Caco-2 (cell line): Measurements from ENCODE around the gene SUN2. TPM values are rescaled to one million over a fixed set of nuclear protein-coding genes. Genes with fewer than 3 reads are reported as not detected.

Experiments
- BruUV-seq: library from RNA; stranded (reverse); fragments of 400-500 nt; replicated peaks from 2 replicates; lab custom pipeline; 2021; lab: Mats Ljungman, UMichigan
- CTCF ChIA-PET: fragments of 300-600 bp; sonication (Branson Sonifier 250); formaldehyde crosslinking; loops from one replicate; lab custom pipeline; 2022; ENCODE audit warnings: antibody characterized with exemption; lab: Charles Lee
- POLR2A ChIA-PET: fragments of 300-600 bp; sonication (Branson Sonifier 250); formaldehyde crosslinking; loops from one replicate; lab custom pipeline; 2022; ENCODE audit warnings: antibody characterized with exemption; lab: Charles Lee
- DNase-seq, 2 experiments: peaks; one replicate each; pipeline versions ENCODE4 v3.0.0 to v3.0.0-alpha.2; 2020 to 2022
- H3K27me3 ChIP-seq: replicated peaks from 2 replicates; pipeline ENCODE4 v1.6.0; 2011; ENCODE audit warnings: low read length; ENCODE audit not compliant: control insufficient read depth, insufficient read depth
- H3K36me3 ChIP-seq: 2 replicates; pipeline ENCODE4 v1.5.1; 2011; ENCODE audit warnings: low read length; ENCODE audit not compliant: control insufficient read depth, insufficient read depth
- H3K4me1 ChIP-seq: fragments of 250-450 bp; sonication (Bioruptor Pico); 2 replicates; pipeline ENCODE4 v1.5.1; 2020; ENCODE audit warnings: mild to moderate bottlenecking
- H3K4me3 ChIP-seq: 2 replicates; pipeline ENCODE4 v1.5.1; 2011; ENCODE audit warnings: low read depth, mild to moderate bottlenecking, control low read depth, low read length
- H3K9me3 ChIP-seq: fragments of 250-450 bp; sonication (Bioruptor Pico); 2 replicates; pipeline ENCODE4 v1.5.1; 2020; ENCODE audit warnings: mild to moderate bottlenecking, moderate library complexity
- H3K27ac Mint-ChIP-seq: one replicate; pipeline ENCODE4 v1.8.0; 2022; ENCODE audit warnings: mixed read lengths; ENCODE audit not compliant: unreplicated experiment
- H3K27me3 Mint-ChIP-seq: one replicate; pipeline ENCODE4 v1.8.0; 2022; ENCODE audit warnings: mixed read lengths; ENCODE audit not compliant: insufficient read depth, unreplicated experiment
- H3K36me3 Mint-ChIP-seq: one replicate; pipeline ENCODE4 v1.8.0; 2022; ENCODE audit warnings: mild to moderate bottlenecking, mixed read lengths; ENCODE audit not compliant: insufficient read depth, unreplicated experiment
- H3K4me1 Mint-ChIP-seq: one replicate; pipeline ENCODE4 v1.8.0; 2022; ENCODE audit warnings: low read depth, mixed read lengths; ENCODE audit not compliant: unreplicated experiment
- H3K4me3 Mint-ChIP-seq: one replicate; pipeline ENCODE4 v1.8.0; 2022; ENCODE audit warnings: mild to moderate bottlenecking, moderate library complexity, mixed read lengths; ENCODE audit not compliant: unreplicated experiment
- H3K9me3 Mint-ChIP-seq: one replicate; pipeline ENCODE4 v1.8.0; 2022; ENCODE audit warnings: mixed read lengths; ENCODE audit not compliant: unreplicated experiment
- CTCF ChIP-seq, 2 experiments: fragments of 200-600 bp in 1 of 2; IDR thresholded peaks; 1 replicate in 1 of 2; 2 replicates in 1 of 2; pipeline versions ENCODE4 v1.5.1 to v1.8.0; 2011 to 2022; ENCODE audit warnings: antibody characterized with exemption in 1 of 2, control low read depth in 1 of 2, inconsistent platforms in 1 of 2, low read depth in 1 of 2, low read length in 1 of 2, mild to moderate bottlenecking in 1 of 2, moderate library complexity in 1 of 2; ENCODE audit not compliant: insufficient read depth in 1 of 2, severe bottlenecking in 1 of 2, unreplicated experiment in 1 of 2
- intact Hi-C: fragments of 100-400 bp; cut with micrococcal nuclease; formaldehyde crosslinking; loops from one replicate; pipeline ENCODE4 v1.10.0; 2022; ENCODE audit not compliant: unreplicated experiment
- total RNA-seq: library from RNA; stranded (reverse); gene quantifications from 2 replicates; pipeline ENCODE4 v1.2.3, GENCODE V29; 2022

Gene SUN2
- total RNA-seq, 1 experiment from 2014 or later, result 67.8 TPM

- Histone ChIP-seq H3K27me3 (no peaks in the 10 kb centered on the region), H3K36me3 (peaks cover 6% of the 10 kb centered on the region; the same call in 1 of the 2 replicates), H3K9me3 (no peaks in the 10 kb centered on the region), H3K4me3 (peak overlapping the region; percentile 3; the same call in 1 of the 2 replicates), H3K4me1 (peaks cover 59% of the 10 kb centered on the region)
- Mint-ChIP-seq H3K36me3 (peaks cover 86% of the 10 kb centered on the region), H3K9me3 (no peaks in the 10 kb centered on the region), H3K4me3 (peak overlapping the region; percentile 87), H3K27ac (peak overlapping the region; percentile 100), H3K4me1 (peaks cover 37% of the 10 kb centered on the region), H3K27me3 (no peaks in the 10 kb centered on the region)
- DNase-seq, result peak; percentile 67 to 78
- intact Hi-C loops, result no loop called here
- CTCF ChIA-PET, result interaction anchor here (1.1 to 1.5 kb wide), 2 partner anchors 15 to 28 kb away, joined by 4 to 7 read pairs; partner anchors contain the start of gene TOMM22
- TF ChIP-seq CTCF (IDR thresholded peaks at IDR 0.05; ENCODE audit: insufficient read depth in 1 of 2, low read depth in 1 of 2, low read length in 1 of 2, severe bottlenecking in 1 of 2, unreplicated experiment in 1 of 2), result no peak
- POLR2A ChIA-PET, result interaction anchor here (0.7 to 1.9 kb wide), 3 partner anchors 9 to 182 kb away, joined by 5 to 17 read pairs (median 14); partner anchors contain the start of genes GTPBP1 and TOMM22
- no TSS peak for BruUV-seq
These were observed 59.0 kb downstream of the SUN2 start for GRCh38 chr22:38696606-38697424.

- no peak for TF ChIP-seq CTCF (IDR thresholded peaks at IDR 0.05; ENCODE audit: insufficient read depth in 1 of 2, low read depth in 1 of 2, low read length in 1 of 2, severe bottlenecking in 1 of 2, unreplicated experiment in 1 of 2)
- H3K4me1 ChIP-seq, result peaks cover 59% of the 10 kb centered on the region
- no peaks in the 10 kb centered on the region for H3K27me3 ChIP-seq
- Mint-ChIP-seq H3K4me1 (peaks cover 37% of the 10 kb centered on the region), H3K27me3 (no peaks in the 10 kb centered on the region), H3K36me3 (peaks cover 81% of the 10 kb centered on the region), H3K27ac (peak overlapping the region; percentile 95), H3K4me3 (peak overlapping the region; percentile 60), H3K9me3 (no peaks in the 10 kb centered on the region)
- DNase-seq, result peak in 1 of 2 experiments; percentile 61
- H3K36me3 ChIP-seq, result peaks cover 6% of the 10 kb centered on the region; the same call in 1 of the 2 replicates
- ChIA-PET POLR2A (interaction anchor here (0.6 to 2.8 kb wide), 4 partner anchors 11 to 275 kb away, joined by 3 to 24 read pairs (median 12); partner anchors contain the start of genes GTPBP1 and TOMM22), CTCF (interaction anchor here (1.9 kb wide), 1 partner anchor 13 kb away, joined by 12 read pairs; the partner anchor contains the start of gene TOMM22)
- no TSS peak for BruUV-seq
- H3K9me3 ChIP-seq, result no peaks in the 10 kb centered on the region
- H3K4me3 ChIP-seq, result no peak overlapping the region
- intact Hi-C loops, result loop anchor here (1.0 kb wide), 2 partner anchors 10 to 14 kb away; partner anchors contain the start of genes GTPBP1 and TOMM22
These were observed 60.9 kb downstream of the SUN2 start for GRCh38 chr22:38694940-38695339.

GRCh38 chr22:38694049-38694448 lies 61.7 kb downstream of the SUN2 start:
- H3K27ac Mint-ChIP-seq, result peak overlapping the region; percentile 95
- BruUV-seq, result no TSS peak
- no peaks in the 10 kb centered on the region for H3K27me3 Mint-ChIP-seq
- intact Hi-C loops, result loop anchor here (1.0 kb wide), 2 partner anchors 11 to 13 kb away; partner anchors contain the start of genes GTPBP1 and TOMM22
- peaks cover 81% of the 10 kb centered on the region for H3K36me3 Mint-ChIP-seq
- peaks cover 37% of the 10 kb centered on the region for H3K4me1 Mint-ChIP-seq
- Histone ChIP-seq H3K36me3 (peaks cover 6% of the 10 kb centered on the region; the same call in 1 of the 2 replicates), H3K4me1 (peaks cover 59% of the 10 kb centered on the region), H3K27me3 (no peaks in the 10 kb centered on the region), H3K9me3 (no peaks in the 10 kb centered on the region), H3K4me3 (no peak overlapping the region)
- TF ChIP-seq CTCF (IDR thresholded peaks at IDR 0.05; ENCODE audit: insufficient read depth in 1 of 2, low read depth in 1 of 2, low read length in 1 of 2, severe bottlenecking in 1 of 2, unreplicated experiment in 1 of 2), result no peak
- peak; percentile 81 to 94 for DNase-seq
- H3K9me3 Mint-ChIP-seq, result no peaks in the 10 kb centered on the region
- peak overlapping the region; percentile 52 for H3K4me3 Mint-ChIP-seq
- ChIA-PET CTCF (interaction anchor here (1.9 kb wide), 1 partner anchor 12 kb away, joined by 12 read pairs; the partner anchor contains the start of gene TOMM22), POLR2A (interaction anchor here (0.6 to 2.8 kb wide), 5 partner anchors 10 to 17 kb away, joined by 4 to 24 read pairs (median 4); partner anchors contain the start of genes GTPBP1 and TOMM22)
